Activated naive CD4-positive, alpha-beta T cell treated with anti-CD3 and anti-CD28 coated beads for 36 hours (primary cell): Measurements from ENCODE around the gene GJB5. TPM values are rescaled to one million over a fixed set of nuclear protein-coding genes. Genes with fewer than 3 reads are reported as not detected.
"Not testable (repeated sequence)": the region's sequence is repeated elsewhere in the genome, so short reads cannot be mapped to it uniquely, and the experiment has no call there.

Experiments used
- CTCF ChIA-PET: fragments of 350-600 bp; sonication (Branson Sonifier 250); formaldehyde crosslinking; loops from one replicate; lab custom pipeline; 2021; ENCODE audit warnings: antibody characterized with exemption; lab: Charles Lee
- DNase-seq: peaks from one replicate; pipeline ENCODE4 v3.0.0-alpha.2; 2020
- H3K27ac Mint-ChIP-seq: one replicate; pipeline ENCODE4 v1.8.0; 2021; ENCODE audit warnings: mild to moderate bottlenecking, mixed read lengths
- H3K27me3 Mint-ChIP-seq: one replicate; pipeline ENCODE4 v1.8.0; 2021; ENCODE audit warnings: low read depth, mixed read lengths
- H3K36me3 Mint-ChIP-seq: one replicate; pipeline ENCODE4 v1.8.0; 2021; ENCODE audit warnings: low read depth, mixed read lengths
- H3K4me1 Mint-ChIP-seq: one replicate; pipeline ENCODE4 v1.8.0; 2021; ENCODE audit warnings: low read depth, mixed read lengths
- H3K4me3 Mint-ChIP-seq: one replicate; pipeline ENCODE4 v1.8.0; 2021; ENCODE audit warnings: mild to moderate bottlenecking, moderate library complexity, mixed read lengths
- H3K9me3 Mint-ChIP-seq: one replicate; pipeline ENCODE4 v1.8.0; 2021; ENCODE audit warnings: mixed read lengths
- intact Hi-C: fragments of 100-400 bp; cut with micrococcal nuclease; formaldehyde crosslinking; loops from one replicate; pipeline ENCODE4 v1.15.1; 2023
- total RNA-seq, 2 experiments: library from RNA; stranded (reverse); gene quantifications; one replicate each; pipeline ENCODE4 v1.2.3, GENCODE V29; 2021

GJB5 gene
- total RNA-seq, 2 experiments from 2014 or later, result not detected

DNA sequence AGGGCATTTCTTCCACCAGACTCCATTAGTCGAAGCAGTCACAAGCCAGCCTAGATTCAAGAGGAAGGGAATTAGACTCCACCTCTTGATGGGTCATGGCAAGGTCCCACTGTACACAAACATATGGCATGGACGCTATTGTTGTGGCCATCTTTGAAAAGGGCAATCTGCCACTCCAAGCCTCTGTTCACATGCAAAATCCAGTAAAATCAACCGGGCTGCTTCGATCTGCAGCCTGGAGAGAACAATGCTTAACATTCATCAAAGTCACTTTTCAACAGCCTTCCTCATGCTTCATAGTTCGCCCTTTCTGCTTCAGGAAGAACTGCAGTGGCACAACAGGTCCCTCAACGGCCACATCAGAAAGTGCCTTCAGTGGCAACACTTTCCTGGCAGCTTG is 28.0 kb upstream of the GJB5 start:
- no peak overlapping the region for H3K4me3 Mint-ChIP-seq

DNA sequence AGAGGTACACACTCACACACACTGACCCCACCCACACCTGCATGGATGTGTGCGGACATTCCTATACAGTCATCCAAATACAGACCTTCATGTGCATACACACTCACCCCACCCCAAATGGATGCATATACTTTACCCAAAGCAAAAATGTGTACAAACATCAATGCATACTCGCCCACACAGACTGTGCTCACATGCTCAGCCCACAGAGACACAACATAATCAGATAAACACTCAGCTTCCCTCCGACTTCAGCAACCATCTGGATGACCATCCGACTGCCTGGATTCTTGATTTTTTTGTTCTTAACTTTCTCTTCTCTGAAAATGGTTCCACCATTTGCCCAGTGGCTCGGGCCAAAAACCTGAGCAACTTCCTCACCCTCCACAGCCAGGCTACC is 24.4 kb upstream of the GJB5 start:
- CTCF ChIA-PET, result no interaction called here
- Mint-ChIP-seq H3K27ac (no peak overlapping the region), H3K4me3 (no peak overlapping the region), H3K36me3 (no peaks in the 10 kb centered on the region), H3K4me1 (no peaks in the 10 kb centered on the region), H3K9me3 (no peaks in the 10 kb centered on the region), H3K27me3 (peaks cover 2% of the 10 kb centered on the region)
- DNase-seq, result no peak
- intact Hi-C loops, result no loop called here

More for the DNA sequence above, 28.0 kb upstream of the GJB5 start:
- Mint-ChIP-seq H3K27ac (no peak overlapping the region), H3K9me3 (no peaks in the 10 kb centered on the region), H3K4me1 (no peaks in the 10 kb centered on the region), H3K36me3 (no peaks in the 10 kb centered on the region), H3K27me3 (peaks cover 8% of the 10 kb centered on the region)
- DNase-seq, result no peak
- intact Hi-C loops, result no loop called here
- CTCF ChIA-PET, result no interaction called here

DNA sequence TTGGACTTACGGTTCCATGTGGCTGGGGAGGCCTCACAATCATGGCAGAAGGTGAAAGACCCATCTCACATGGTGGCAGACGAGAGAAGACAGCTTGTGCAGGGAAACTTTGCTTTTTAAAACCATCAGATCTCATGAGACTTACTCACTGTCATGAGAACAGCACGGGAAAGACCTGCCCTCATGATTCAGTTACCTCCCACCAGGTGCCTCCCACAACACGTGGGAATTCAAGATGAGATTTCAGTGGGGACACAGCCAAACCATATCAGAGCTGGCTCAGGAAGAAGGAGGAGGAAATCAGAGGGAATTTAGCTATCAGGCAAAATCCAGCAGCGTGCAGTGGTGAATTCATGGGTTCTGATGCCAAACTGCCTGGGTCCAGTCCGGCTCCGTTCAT is 22.0 kb upstream of the GJB5 start:
- H3K36me3 Mint-ChIP-seq, H3K4me3 Mint-ChIP-seq, intact Hi-C loops, H3K27ac Mint-ChIP-seq, DNase-seq, H3K4me1 Mint-ChIP-seq, H3K9me3 Mint-ChIP-seq, CTCF ChIA-PET, H3K27me3 Mint-ChIP-seq: not testable (repeated sequence)

DNA sequence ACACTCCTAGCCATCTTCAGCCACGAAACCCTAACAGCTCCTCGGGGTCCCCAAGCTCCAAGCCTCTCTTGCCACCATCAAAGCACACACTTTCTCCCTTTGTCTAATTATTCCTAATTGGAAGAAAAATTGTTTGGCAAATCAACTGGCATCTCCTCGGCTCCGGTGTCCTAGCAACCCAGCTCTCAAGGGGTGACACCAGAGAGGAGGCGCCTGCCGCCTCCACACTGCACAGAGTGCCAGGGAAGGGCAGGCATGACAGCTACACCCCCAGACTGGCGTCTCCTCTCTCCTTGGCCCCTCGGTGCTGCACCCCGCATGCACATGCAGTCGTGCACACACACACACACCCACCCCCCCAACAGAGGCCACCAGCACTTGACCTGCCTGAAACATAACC is 18.2 kb upstream of the GJB5 start:
- CTCF ChIA-PET, result interaction anchor here (0.6 kb wide), 1 partner anchor 61 kb away, joined by 3 read pairs; no protein-coding TSS in a partner anchor
- H3K27ac Mint-ChIP-seq, result no peak overlapping the region
- intact Hi-C loops, result no loop called here
- H3K4me1 Mint-ChIP-seq, result no peaks in the 10 kb centered on the region
- no peak for DNase-seq
- H3K4me3 Mint-ChIP-seq, result no peak overlapping the region
- no peaks in the 10 kb centered on the region for H3K36me3 Mint-ChIP-seq
- H3K27me3 Mint-ChIP-seq, result peaks cover 3% of the 10 kb centered on the region
- H3K9me3 Mint-ChIP-seq, result no peaks in the 10 kb centered on the region

DNA sequence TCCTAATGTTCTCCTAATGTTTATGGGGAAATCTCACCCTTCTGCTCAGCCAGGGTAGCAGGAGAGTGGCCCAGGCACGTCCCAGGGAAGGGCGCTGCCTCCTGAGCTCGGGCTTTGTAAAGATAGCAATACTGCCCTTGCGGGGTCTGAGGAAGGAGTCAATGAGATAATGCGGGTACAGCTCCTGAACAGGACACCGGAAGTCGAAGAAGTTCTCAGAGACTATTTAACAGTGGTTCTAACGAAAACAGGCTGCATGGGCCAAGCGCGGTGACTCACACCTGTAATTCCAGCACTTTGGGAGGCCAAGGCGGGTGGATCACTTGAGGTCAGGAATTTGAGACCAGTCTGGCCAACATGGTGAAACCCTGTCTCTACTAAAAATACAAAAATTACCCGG is 17.6 kb upstream of the GJB5 start:
- H3K27me3 Mint-ChIP-seq, DNase-seq, H3K4me1 Mint-ChIP-seq, H3K9me3 Mint-ChIP-seq, H3K4me3 Mint-ChIP-seq, intact Hi-C loops, H3K27ac Mint-ChIP-seq, H3K36me3 Mint-ChIP-seq: not testable (repeated sequence)
- CTCF ChIA-PET, result interaction anchor here (0.6 to 1.1 kb wide), 2 partner anchors 622 to 1104 kb away, joined by 3 to 4 read pairs; no protein-coding TSS in a partner anchor

- H3K36me3 Mint-ChIP-seq, result no peaks in the 10 kb centered on the region
- DNase-seq, result no peak
- no peak overlapping the region for H3K4me3 Mint-ChIP-seq
- no peaks in the 10 kb centered on the region for H3K9me3 Mint-ChIP-seq
- H3K27ac Mint-ChIP-seq, result no peak overlapping the region
- CTCF ChIA-PET, result no interaction called here
- H3K27me3 Mint-ChIP-seq, result peaks cover 3% of the 10 kb centered on the region
- intact Hi-C loops, result no loop called here
- no peaks in the 10 kb centered on the region for H3K4me1 Mint-ChIP-seq
These were observed 15.2 kb upstream of the GJB5 start for GRCh38 chr1:34739613-34740012.

DNA sequence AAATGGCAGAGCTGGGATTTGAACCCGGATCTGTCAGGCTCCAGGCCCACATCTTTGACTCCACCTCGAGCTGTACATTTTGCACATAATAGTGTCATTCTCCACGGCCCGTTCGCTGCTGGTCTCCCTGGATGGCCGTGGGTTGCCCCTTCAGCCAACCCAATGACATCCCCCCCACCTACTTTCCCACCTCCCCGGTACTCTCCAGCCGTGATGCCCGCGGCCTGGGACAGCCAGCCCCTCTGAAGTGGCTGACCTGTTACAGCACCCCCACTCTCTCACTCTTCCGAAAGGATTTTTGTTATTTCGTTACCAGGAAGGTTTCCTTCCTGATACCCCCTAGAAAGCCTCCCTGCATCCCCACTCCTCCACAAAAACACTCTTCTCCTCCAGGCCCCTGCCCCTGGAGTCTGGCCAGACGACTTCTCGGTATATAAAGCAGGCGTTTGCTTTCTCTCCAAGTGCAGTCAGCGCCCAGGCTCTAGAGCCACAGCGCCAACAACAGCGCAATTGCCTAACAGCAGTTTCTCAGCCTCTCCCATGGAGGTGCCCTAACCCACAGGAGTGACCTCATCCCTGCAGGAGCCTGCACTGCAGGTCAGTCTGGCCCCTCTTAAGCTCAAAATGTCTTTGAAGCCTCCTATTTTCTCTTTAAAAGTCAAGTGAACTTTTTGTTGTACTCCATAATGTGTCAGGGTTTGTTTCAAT is 14.5 kb upstream of the GJB5 start:
- H3K4me1 Mint-ChIP-seq, result no peaks in the 10 kb centered on the region

GRCh38 chr1:34742667-34743270 is 12.1 kb upstream of the GJB5 start:
- no peaks in the 10 kb centered on the region for H3K4me1 Mint-ChIP-seq
- intact Hi-C loops, result loop anchor here (1.0 to 2.0 kb wide), 2 partner anchors 282 to 1110 kb away; no protein-coding TSS in a partner anchor
- CTCF ChIA-PET, result interaction anchor here (0.7 to 5.0 kb wide), 17 partner anchors 8 to 1113 kb away, joined by 3 to 31 read pairs (median 4); partner anchors contain the start of gene GJB5
- no peak overlapping the region for H3K27ac Mint-ChIP-seq
- no peaks in the 10 kb centered on the region for H3K27me3 Mint-ChIP-seq
- no peak overlapping the region for H3K4me3 Mint-ChIP-seq
- peak; percentile 86 for DNase-seq
- H3K9me3 Mint-ChIP-seq, result no peaks in the 10 kb centered on the region
- no peaks in the 10 kb centered on the region for H3K36me3 Mint-ChIP-seq

More for the DNA sequence above, 14.5 kb upstream of the GJB5 start:
- Mint-ChIP-seq H3K9me3 (no peaks in the 10 kb centered on the region), H3K27me3 (peaks cover 3% of the 10 kb centered on the region), H3K36me3 (no peaks in the 10 kb centered on the region), H3K4me3 (no peak overlapping the region), H3K27ac (no peak overlapping the region)
- CTCF ChIA-PET, result no interaction called here
- DNase-seq, result no peak
- intact Hi-C loops, result no loop called here

- H3K36me3 Mint-ChIP-seq, result no peaks in the 10 kb centered on the region
- no peaks in the 10 kb centered on the region for H3K27me3 Mint-ChIP-seq
- no peak overlapping the region for H3K27ac Mint-ChIP-seq
- intact Hi-C loops, result loop anchor here (2.0 kb wide), 1 partner anchor 1111 kb away; no protein-coding TSS in a partner anchor
- H3K4me3 Mint-ChIP-seq, result no peak overlapping the region
- H3K9me3 Mint-ChIP-seq, result no peaks in the 10 kb centered on the region
- H3K4me1 Mint-ChIP-seq, result no peaks in the 10 kb centered on the region
- DNase-seq, result no peak
- CTCF ChIA-PET, result interaction anchor here (0.7 to 5.0 kb wide), 10 partner anchors 7 to 1114 kb away, joined by 3 to 31 read pairs (median 4); partner anchors contain the start of gene GJB5
These were observed 11.1 kb upstream of the GJB5 start for GRCh38 chr1:34743775-34744174.

DNA sequence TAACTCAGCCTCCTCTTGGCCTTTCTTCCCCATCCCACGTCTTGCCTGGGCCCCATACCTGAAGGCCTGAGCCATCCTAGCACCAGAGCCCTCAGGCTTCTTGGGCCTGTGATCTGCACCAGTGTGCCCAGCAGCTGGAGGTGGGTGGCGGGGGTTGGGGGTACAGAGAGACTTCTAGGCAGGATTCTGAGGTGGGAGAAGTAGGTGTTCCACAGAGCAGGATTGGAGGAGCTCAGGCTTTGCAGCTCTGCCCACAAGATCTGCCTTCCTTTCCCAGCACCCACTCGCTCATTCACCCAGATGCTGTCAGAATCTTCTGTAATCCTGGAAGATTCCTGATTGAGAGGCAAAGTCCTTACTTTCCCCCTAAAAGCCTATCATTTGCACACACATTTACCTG is 10.0 kb upstream of the GJB5 start:
- Mint-ChIP-seq H3K27ac (no peak overlapping the region), H3K4me1 (no peaks in the 10 kb centered on the region), H3K36me3 (no peaks in the 10 kb centered on the region), H3K9me3 (no peaks in the 10 kb centered on the region), H3K27me3 (no peaks in the 10 kb centered on the region), H3K4me3 (no peak overlapping the region)
- intact Hi-C loops, result no loop called here
- DNase-seq, result no peak
- CTCF ChIA-PET, result interaction anchor here (0.7 to 5.0 kb wide), 2 partner anchors 24 to 1111 kb away, joined by 3 to 31 read pairs; no protein-coding TSS in a partner anchor

GRCh38 chr1:34745666-34746065 is 9.2 kb upstream of the GJB5 start:
- DNase-seq, result no peak
- Mint-ChIP-seq H3K27me3 (no peaks in the 10 kb centered on the region), H3K4me1 (no peaks in the 10 kb centered on the region), H3K27ac (no peak overlapping the region), H3K36me3 (no peaks in the 10 kb centered on the region), H3K4me3 (no peak overlapping the region), H3K9me3 (no peaks in the 10 kb centered on the region)
- CTCF ChIA-PET, result interaction anchor here (1.2 to 5.0 kb wide), 2 partner anchors 285 to 1112 kb away, joined by 5 to 31 read pairs; no protein-coding TSS in a partner anchor
- intact Hi-C loops, result no loop called here

DNA sequence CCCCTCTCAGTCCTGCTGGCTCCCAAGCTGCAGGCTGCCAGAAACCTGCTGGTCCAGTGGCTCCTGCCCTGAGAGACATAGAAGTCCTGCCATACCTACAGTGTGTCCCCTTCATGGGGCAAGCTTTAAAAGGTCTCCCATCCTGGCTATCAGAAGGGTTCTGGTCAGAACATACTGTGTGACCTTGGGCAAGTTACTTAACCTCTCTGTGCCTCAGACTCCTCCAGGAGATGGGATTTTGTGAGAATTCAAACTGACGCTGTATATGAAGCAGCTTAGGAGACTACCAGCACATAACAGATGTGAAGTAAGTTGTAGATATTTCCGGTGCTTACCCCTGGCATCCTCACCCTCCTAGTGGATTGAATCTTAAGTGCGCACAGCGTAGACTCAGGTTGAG is 8.7 kb upstream of the GJB5 start:
- Mint-ChIP-seq H3K9me3 (no peaks in the 10 kb centered on the region), H3K27me3 (no peaks in the 10 kb centered on the region), H3K27ac (no peak overlapping the region), H3K4me1 (no peaks in the 10 kb centered on the region), H3K4me3 (no peak overlapping the region), H3K36me3 (no peaks in the 10 kb centered on the region)
- CTCF ChIA-PET, result interaction anchor here (1.2 kb wide), 1 partner anchor 286 kb away, joined by 5 read pairs; no protein-coding TSS in a partner anchor
- intact Hi-C loops, result no loop called here
- DNase-seq, result no peak
